Ishikawa (cell line): ENCODE data around the gene CDK5RAP1.

Experiments
- CEBPB ChIP-seq: IDR thresholded peaks from 2 replicates; pipeline ENCODE4 v1.6.1; 2012
- CREB1 ChIP-seq: IDR thresholded peaks from 2 replicates; pipeline ENCODE4 v1.6.1; 2012; ENCODE audit warnings: low read depth
- EGR1 ChIP-seq: IDR thresholded peaks from 2 replicates; pipeline ENCODE4 v1.6.1; 2012
- EP300 ChIP-seq: IDR thresholded peaks from 2 replicates; pipeline ENCODE4 v1.6.1; 2012; ENCODE audit warnings: borderline replicate concordance
- FOXM1 ChIP-seq: IDR thresholded peaks from 2 replicates; pipeline ENCODE4 v1.6.1; 2012; ENCODE audit warnings: low read depth, borderline replicate concordance
- MAX ChIP-seq: IDR thresholded peaks from 2 replicates; pipeline ENCODE4 v1.6.1; 2012
- NFIC ChIP-seq: IDR thresholded peaks from 2 replicates; pipeline ENCODE4 v1.6.1; 2012
- RAD21 ChIP-seq: IDR thresholded peaks from 2 replicates; pipeline ENCODE4 v1.6.1; 2012; ENCODE audit warnings: low read depth
- REST ChIP-seq: IDR thresholded peaks from 2 replicates; pipeline ENCODE4 v1.6.1; 2012; ENCODE audit warnings: low read depth, mild to moderate bottlenecking
- TAF1 ChIP-seq: IDR thresholded peaks from 2 replicates; pipeline ENCODE4 v1.6.1; 2012; ENCODE audit warnings: low read depth, mild to moderate bottlenecking
- TCF12 ChIP-seq: IDR thresholded peaks from 2 replicates; pipeline ENCODE4 v1.6.1; 2012; ENCODE audit warnings: low read depth
- TEAD4 ChIP-seq: IDR thresholded peaks from 2 replicates; pipeline ENCODE4 v1.6.1; 2012
- USF1 ChIP-seq: IDR thresholded peaks from 2 replicates; pipeline ENCODE4 v1.6.1; 2012
- YY1 ChIP-seq: IDR thresholded peaks from 2 replicates; pipeline ENCODE4 v1.6.1; 2012; ENCODE audit warnings: low read depth
- ZBTB7A ChIP-seq: IDR thresholded peaks from 2 replicates; pipeline ENCODE4 v1.6.1; 2012; ENCODE audit warnings: low read depth

CDK5RAP1 gene

GRCh38 chr20:33401184-33401920, at the start of gene CDK5RAP1:
Gene CDK5RAP1 (minus strand): TSS chr20:33401519. CDS start chr20:33397064, 4,455 bp downstream.
- TF ChIP-seq ZBTB7A (no peak), EGR1 (no peak), TAF1 (peak; percentile 92), YY1 (peak; percentile 86), USF1 (peak; percentile 80), RAD21 (no peak), NFIC (peak; percentile 27), EP300 (peak; percentile 31; the same call in 1 of the 2 replicates), REST (peak; percentile 41; the same call in 1 of the 2 replicates), MAX (peak; percentile 94), CEBPB (no peak; the same call in 1 of the 2 replicates), TCF12 (peak; percentile 83), FOXM1 (peak; percentile 45; the same call in 1 of the 2 replicates), CREB1 (no peak), TEAD4 (peak; percentile 45; the same call in 1 of the 2 replicates)

GRCh38 chr20:33450867-33451266, 49.5 kb upstream of the CDK5RAP1 start:
- no peak for TF ChIP-seq REST
- no peak for TF ChIP-seq RAD21
- TF ChIP-seq FOXM1: no peak
- no peak for TF ChIP-seq CREB1
- TF ChIP-seq TEAD4: no peak
- TF ChIP-seq MAX: no peak
- no peak for TF ChIP-seq EGR1
- TF ChIP-seq TCF12: no peak
- no peak for TF ChIP-seq YY1
- no peak for TF ChIP-seq TAF1

- TF ChIP-seq ZBTB7A: no peak
- TF ChIP-seq FOXM1: no peak
- TF ChIP-seq MAX: no peak
- TF ChIP-seq RAD21: no peak
Measured at GRCh38 chr20:33445881-33446625, 44.7 kb upstream of the CDK5RAP1 start.

GRCh38 chr20:33444797-33445560, 43.7 kb upstream of the CDK5RAP1 start:
- TF ChIP-seq EP300 (no peak), YY1 (no peak), TEAD4 (no peak), CEBPB (peak; percentile 36), TCF12 (no peak), RAD21 (peak; percentile 44), USF1 (no peak), ZBTB7A (no peak), REST (no peak), EGR1 (no peak)
